Lower leg skin (tissue), 3 donors: ENCODE measurements around the gene SUGCT.

Experiments used
- POLR2A ChIP-seq, 2 donors: fragments of 450-650 bp; IDR thresholded peaks; one replicate each; pipeline ENCODE4 v1.6.1; 2016 to 2017; ENCODE audit warnings: antibody characterized with exemption in 2 of 2, mild to moderate bottlenecking in 1 of 2, moderate library complexity in 1 of 2
- TF ChIP-seq, protein P1 (sequence below), 3 donors: fragments of 450-650 bp; IDR thresholded peaks; one replicate each; pipeline ENCODE4 v1.5.1; 2016; ENCODE audit warnings: antibody characterized with exemption in 3 of 3, mild to moderate bottlenecking in 3 of 3, moderate library complexity in 2 of 3

DNA sequence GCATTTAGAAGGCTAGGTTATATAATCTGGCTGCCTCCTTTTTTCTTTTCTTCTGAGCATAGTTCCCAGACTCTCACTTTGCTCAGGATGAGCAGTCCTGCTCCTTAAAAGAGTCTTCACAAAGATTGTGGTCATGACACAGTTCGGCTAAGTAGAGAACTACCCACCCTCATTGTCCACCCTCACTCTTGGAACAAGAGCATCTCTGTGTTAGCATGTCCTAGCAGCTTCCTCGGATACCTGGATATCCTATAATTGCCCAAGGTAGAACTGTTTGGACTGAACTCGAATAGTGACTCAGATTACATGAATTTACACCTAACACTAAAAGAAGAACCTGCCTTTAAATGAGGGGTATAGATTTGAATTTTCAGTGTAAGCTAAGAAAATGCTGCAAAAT is 572.0 kb downstream of the SUGCT start:
- TF ChIP-seq, protein P1, sequence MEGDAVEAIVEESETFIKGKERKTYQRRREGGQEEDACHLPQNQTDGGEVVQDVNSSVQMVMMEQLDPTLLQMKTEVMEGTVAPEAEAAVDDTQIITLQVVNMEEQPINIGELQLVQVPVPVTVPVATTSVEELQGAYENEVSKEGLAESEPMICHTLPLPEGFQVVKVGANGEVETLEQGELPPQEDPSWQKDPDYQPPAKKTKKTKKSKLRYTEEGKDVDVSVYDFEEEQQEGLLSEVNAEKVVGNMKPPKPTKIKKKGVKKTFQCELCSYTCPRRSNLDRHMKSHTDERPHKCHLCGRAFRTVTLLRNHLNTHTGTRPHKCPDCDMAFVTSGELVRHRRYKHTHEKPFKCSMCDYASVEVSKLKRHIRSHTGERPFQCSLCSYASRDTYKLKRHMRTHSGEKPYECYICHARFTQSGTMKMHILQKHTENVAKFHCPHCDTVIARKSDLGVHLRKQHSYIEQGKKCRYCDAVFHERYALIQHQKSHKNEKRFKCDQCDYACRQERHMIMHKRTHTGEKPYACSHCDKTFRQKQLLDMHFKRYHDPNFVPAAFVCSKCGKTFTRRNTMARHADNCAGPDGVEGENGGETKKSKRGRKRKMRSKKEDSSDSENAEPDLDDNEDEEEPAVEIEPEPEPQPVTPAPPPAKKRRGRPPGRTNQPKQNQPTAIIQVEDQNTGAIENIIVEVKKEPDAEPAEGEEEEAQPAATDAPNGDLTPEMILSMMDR (IDR thresholded peaks at IDR 0.05), result no peak
- no peak for TF ChIP-seq POLR2A (IDR thresholded peaks at IDR 0.05)
